ENCODE results near the gene CUL5. TPM values are rescaled to one million over a fixed set of nuclear protein-coding genes. Genes with fewer than 3 reads are reported as not detected.
"Not testable (repeated sequence)": the region's sequence is repeated elsewhere in the genome, so short reads cannot be mapped to it uniquely, and the experiment has no call there.

The CUL5 gene
- total and polyA plus RNA-seq, 2 donors from 2014 or later: 9.4 to 38.9 TPM

DNA sequence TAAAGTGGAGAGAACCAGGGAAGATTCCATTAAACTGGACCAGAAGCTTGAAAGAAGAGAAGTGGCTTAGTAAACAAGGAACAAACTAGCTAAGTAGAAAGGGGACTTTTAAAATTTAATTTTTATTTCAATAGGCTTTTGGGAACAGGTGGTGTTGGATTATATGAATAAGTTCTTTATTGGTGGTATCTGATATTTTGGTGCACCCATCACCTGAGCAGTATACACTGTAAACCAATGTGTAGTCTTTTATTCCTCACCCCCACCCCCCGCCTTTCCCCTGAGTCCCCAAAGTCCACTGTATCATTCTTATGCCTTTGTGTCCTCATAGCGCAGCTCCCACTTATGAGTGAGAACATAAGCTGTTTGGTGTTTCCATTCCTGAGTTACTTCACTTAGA lies 120.1 kb downstream of the CUL5 start:
- FAIRE-seq (no peak), DNase-seq (no peak)
- H3K27me3 ChIP-seq (ENCODE audit: control insufficient read depth, insufficient read depth, low read length): no peaks in the 10 kb centered on the region
- peaks cover 0 to 9% (median 2%) of the 10 kb centered on the region in 3 donors for H3K4me1 ChIP-seq (ENCODE audit: control insufficient read depth in 2 of 3, insufficient read depth in 2 of 3, low read depth in 1 of 3, low read length in 3 of 3)
- no peak overlapping the region for H3K9ac ChIP-seq (ENCODE audit: low read length in 3 of 3)
- H3K4me3 ChIP-seq (ENCODE audit: low read length in 3 of 3): no peak overlapping the region
- H3K27ac ChIP-seq (ENCODE audit: low read depth in 2 of 2, low read length in 2 of 2): no peak overlapping the region
- peaks cover 0 to 4% (median 2%) of the 10 kb centered on the region in 3 donors for H3K36me3 ChIP-seq (ENCODE audit: control insufficient read depth in 2 of 3, insufficient read depth in 3 of 3, low read length in 3 of 3)
- intact Hi-C loops (cut with DNase I): no loop called here
- no peaks in the 10 kb centered on the region for H3K9me3 ChIP-seq (ENCODE audit: control insufficient read depth in 2 of 3, insufficient read depth in 1 of 3, low read length in 3 of 3)
- TF ChIP-seq, protein P1, sequence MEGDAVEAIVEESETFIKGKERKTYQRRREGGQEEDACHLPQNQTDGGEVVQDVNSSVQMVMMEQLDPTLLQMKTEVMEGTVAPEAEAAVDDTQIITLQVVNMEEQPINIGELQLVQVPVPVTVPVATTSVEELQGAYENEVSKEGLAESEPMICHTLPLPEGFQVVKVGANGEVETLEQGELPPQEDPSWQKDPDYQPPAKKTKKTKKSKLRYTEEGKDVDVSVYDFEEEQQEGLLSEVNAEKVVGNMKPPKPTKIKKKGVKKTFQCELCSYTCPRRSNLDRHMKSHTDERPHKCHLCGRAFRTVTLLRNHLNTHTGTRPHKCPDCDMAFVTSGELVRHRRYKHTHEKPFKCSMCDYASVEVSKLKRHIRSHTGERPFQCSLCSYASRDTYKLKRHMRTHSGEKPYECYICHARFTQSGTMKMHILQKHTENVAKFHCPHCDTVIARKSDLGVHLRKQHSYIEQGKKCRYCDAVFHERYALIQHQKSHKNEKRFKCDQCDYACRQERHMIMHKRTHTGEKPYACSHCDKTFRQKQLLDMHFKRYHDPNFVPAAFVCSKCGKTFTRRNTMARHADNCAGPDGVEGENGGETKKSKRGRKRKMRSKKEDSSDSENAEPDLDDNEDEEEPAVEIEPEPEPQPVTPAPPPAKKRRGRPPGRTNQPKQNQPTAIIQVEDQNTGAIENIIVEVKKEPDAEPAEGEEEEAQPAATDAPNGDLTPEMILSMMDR (IDR thresholded peaks at IDR 0.05; ENCODE audit: borderline replicate concordance, extremely low read depth, insufficient read depth): no peak

DNA sequence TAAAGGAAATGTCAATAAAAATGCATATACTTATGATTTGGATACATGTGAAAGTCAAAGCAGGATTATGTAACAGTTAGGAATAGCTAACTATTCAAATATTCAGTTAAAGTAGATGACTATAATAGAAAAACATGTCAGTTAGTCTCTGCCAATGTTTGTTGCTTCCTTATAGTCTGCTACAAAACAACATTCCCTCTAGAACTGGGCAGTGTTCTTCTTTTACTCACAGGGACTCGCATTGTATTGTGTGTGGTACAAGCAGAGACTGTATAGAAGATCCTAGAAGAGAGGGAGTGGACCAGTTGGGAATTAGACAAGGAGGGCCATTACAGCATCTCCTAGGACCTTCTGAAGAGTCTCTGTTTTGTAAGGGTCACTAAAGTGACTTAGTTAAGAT lies 123.3 kb downstream of the CUL5 start:
- FAIRE-seq (no peak), DNase-seq (no peak)
- Histone ChIP-seq H3K27ac (ENCODE audit: low read depth in 2 of 2, low read length in 2 of 2) (no peak overlapping the region), H3K9ac (ENCODE audit: low read length in 3 of 3) (no peak overlapping the region), H3K4me1 (ENCODE audit: control insufficient read depth in 2 of 3, insufficient read depth in 2 of 3, low read depth in 1 of 3, low read length in 3 of 3) (peaks cover 0 to 6% (median 2%) of the 10 kb centered on the region in 3 donors), H3K4me3 (ENCODE audit: low read length in 3 of 3) (no peak overlapping the region), H3K9me3 (ENCODE audit: control insufficient read depth in 2 of 3, insufficient read depth in 1 of 3, low read length in 3 of 3) (no peaks in the 10 kb centered on the region), H3K27me3 (ENCODE audit: control insufficient read depth, insufficient read depth, low read length) (no peaks in the 10 kb centered on the region), H3K36me3 (ENCODE audit: control insufficient read depth in 2 of 3, insufficient read depth in 3 of 3, low read length in 3 of 3) (peaks cover 0 to 12% (median 11%) of the 10 kb centered on the region in 3 donors)
- intact Hi-C loops (cut with DNase I): no loop called here
- TF ChIP-seq, protein P1 (IDR thresholded peaks at IDR 0.05; ENCODE audit: borderline replicate concordance, extremely low read depth, insufficient read depth): no peak

DNA sequence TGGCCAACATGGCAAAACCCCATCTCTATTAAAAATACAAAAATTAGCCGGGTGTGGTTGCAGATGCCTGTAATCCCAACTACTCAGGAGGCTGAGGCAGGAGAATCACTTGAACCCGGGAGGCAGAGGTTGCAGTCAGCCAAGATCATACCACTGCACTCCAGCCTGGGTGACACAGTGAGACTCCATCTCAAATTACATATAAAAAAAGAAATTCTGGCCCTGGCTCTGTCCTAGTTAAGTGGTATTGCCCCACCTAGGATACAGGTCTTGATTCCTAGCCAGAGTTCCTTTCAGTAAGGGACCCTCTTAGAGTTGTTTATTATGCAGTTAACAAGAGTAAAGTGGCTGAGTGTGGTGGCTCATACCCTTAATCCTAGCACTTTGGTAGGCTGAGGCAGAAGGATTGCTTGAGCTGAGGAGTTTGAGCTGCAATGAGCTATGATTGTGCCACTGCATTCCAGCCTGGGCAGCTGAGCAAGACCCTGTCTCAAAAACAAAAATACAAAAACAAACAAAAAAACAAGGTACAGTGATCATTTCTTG lies 124.4 kb downstream of the CUL5 start:
- FAIRE-seq; intact Hi-C loops (cut with DNase I); H3K27ac ChIP-seq (ENCODE audit: low read depth in 2 of 2, low read length in 2 of 2); H3K27me3 ChIP-seq (ENCODE audit: control insufficient read depth, insufficient read depth, low read length); DNase-seq; H3K4me3 ChIP-seq (ENCODE audit: low read length in 3 of 3); H3K9me3 ChIP-seq (ENCODE audit: control insufficient read depth in 2 of 3, insufficient read depth in 1 of 3, low read length in 3 of 3); H3K4me1 ChIP-seq (ENCODE audit: control insufficient read depth in 2 of 3, insufficient read depth in 2 of 3, low read depth in 1 of 3, low read length in 3 of 3); H3K9ac ChIP-seq (ENCODE audit: low read length in 3 of 3): not testable (repeated sequence)
- H3K36me3 ChIP-seq (ENCODE audit: control insufficient read depth in 2 of 3, insufficient read depth in 3 of 3, low read length in 3 of 3): peaks cover 0 to 16% (median 11%) of the 10 kb centered on the region in 3 donors

DNA sequence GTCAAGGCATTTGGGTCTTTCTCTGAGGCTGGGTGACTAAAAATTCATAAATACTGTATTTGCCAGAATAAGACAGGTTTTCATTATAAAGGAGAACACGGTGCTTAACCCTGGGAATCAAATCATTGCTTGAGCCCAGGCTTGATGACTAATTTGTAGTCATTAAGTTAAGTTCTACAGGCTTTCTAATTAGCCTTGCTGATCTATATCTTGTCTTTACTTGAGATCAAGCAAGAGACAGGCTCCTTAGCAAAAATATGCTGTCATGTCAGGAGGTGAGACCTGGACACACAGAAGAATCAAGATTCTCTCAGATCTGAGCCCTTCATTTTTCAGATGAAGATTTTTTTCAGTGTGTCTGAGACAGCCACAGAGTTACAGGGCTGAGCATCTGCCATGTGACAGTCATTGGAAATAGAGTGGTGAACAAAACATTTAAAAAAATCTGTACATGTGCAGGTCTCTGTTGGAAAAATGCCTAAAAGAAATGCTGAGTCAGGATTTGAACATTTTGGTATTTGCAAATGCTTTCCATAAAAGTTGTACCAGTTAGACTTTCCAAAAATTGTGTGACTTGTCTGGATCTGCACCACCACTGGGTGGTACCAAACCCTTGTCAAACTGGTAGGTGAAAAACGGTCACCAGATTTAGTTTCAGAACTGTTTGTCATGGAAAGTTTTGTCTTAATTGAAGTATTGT lies 127.3 kb downstream of the CUL5 start:
- FAIRE-seq: no peak
- peaks cover 0 to 2% (median 0%) of the 10 kb centered on the region in 3 donors for H3K4me1 ChIP-seq (ENCODE audit: control insufficient read depth in 2 of 3, insufficient read depth in 2 of 3, low read depth in 1 of 3, low read length in 3 of 3)
- no peak overlapping the region for H3K4me3 ChIP-seq (ENCODE audit: low read length in 3 of 3)
- no peaks in the 10 kb centered on the region for H3K9me3 ChIP-seq (ENCODE audit: control insufficient read depth in 2 of 3, insufficient read depth in 1 of 3, low read length in 3 of 3)
- H3K36me3 ChIP-seq (ENCODE audit: control insufficient read depth in 2 of 3, insufficient read depth in 3 of 3, low read length in 3 of 3): peaks cover 0 to 28% (median 23%) of the 10 kb centered on the region in 3 donors
- no peak overlapping the region for H3K27ac ChIP-seq (ENCODE audit: low read depth in 2 of 2, low read length in 2 of 2)
- DNase-seq: no peak
- TF ChIP-seq, protein P1 (IDR thresholded peaks at IDR 0.05; ENCODE audit: borderline replicate concordance, extremely low read depth, insufficient read depth): no peak
- no peaks in the 10 kb centered on the region for H3K27me3 ChIP-seq (ENCODE audit: control insufficient read depth, insufficient read depth, low read length)
- no peak overlapping the region for H3K9ac ChIP-seq (ENCODE audit: low read length in 3 of 3)
- intact Hi-C loops (cut with DNase I): no loop called here

Measured in kidney (tissue), 14 donors.